RWPE2 (cell line): ENCODE data around the gene ZBTB20.
A peak's percentile ranks its signal among the peaks of the same experiment; 100 is the strongest.

Source experiments
- ATAC-seq: fragments of 200-7000 bp; cut with Tn5 transposase; 3 replicates; pipeline ENCODE4 v1.9.1; 2021; ENCODE audit warnings: low read depth
- DNase-seq: peaks from one replicate; pipeline ENCODE4 v3.0.0-alpha.2; 2020; ENCODE audit warnings: low spot score
- H3K27ac ChIP-seq: fragments of 450-650 bp; 2 replicates; pipeline ENCODE4 v1.5.1; 2017; ENCODE audit warnings: mild to moderate bottlenecking; ENCODE audit not compliant: poor library complexity, severe bottlenecking
- H3K27me3 ChIP-seq: fragments of 250-450 bp; sonication (Bioruptor Pico); 2 replicates; pipeline ENCODE4 v1.5.1; 2021; ENCODE audit warnings: mild to moderate bottlenecking, moderate library complexity; ENCODE audit not compliant: insufficient read depth, poor library complexity, severe bottlenecking
- H3K36me3 ChIP-seq: fragments of 250-450 bp; sonication (Bioruptor Pico); 2 replicates; pipeline ENCODE4 v1.5.1; 2020; ENCODE audit warnings: low read depth, mild to moderate bottlenecking, moderate library complexity
- H3K4me1 ChIP-seq: fragments of 250-450 bp; sonication (Bioruptor Pico); 2 replicates; pipeline ENCODE4 v1.5.1; 2021; ENCODE audit warnings: mild to moderate bottlenecking, moderate library complexity; ENCODE audit not compliant: insufficient read depth, poor library complexity, severe bottlenecking
- H3K4me3 ChIP-seq: fragments of 250-450 bp; sonication (Bioruptor Pico); 2 replicates; pipeline ENCODE4 v1.5.1; 2021; ENCODE audit warnings: mild to moderate bottlenecking, moderate library complexity; ENCODE audit not compliant: severe bottlenecking
- H3K9me3 ChIP-seq: fragments of 250-450 bp; sonication (Bioruptor Pico); 2 replicates; pipeline ENCODE4 v1.5.1; 2021; ENCODE audit warnings: mild to moderate bottlenecking, moderate library complexity; ENCODE audit not compliant: severe bottlenecking
- TF ChIP-seq, protein P1 (sequence below): fragments of 450-650 bp; IDR thresholded peaks from one replicate; pipeline ENCODE4 v1.5.1; 2017; ENCODE audit warnings: mild to moderate bottlenecking, moderate library complexity; ENCODE audit not compliant: poor library complexity, severe bottlenecking

Gene ZBTB20

DNA sequence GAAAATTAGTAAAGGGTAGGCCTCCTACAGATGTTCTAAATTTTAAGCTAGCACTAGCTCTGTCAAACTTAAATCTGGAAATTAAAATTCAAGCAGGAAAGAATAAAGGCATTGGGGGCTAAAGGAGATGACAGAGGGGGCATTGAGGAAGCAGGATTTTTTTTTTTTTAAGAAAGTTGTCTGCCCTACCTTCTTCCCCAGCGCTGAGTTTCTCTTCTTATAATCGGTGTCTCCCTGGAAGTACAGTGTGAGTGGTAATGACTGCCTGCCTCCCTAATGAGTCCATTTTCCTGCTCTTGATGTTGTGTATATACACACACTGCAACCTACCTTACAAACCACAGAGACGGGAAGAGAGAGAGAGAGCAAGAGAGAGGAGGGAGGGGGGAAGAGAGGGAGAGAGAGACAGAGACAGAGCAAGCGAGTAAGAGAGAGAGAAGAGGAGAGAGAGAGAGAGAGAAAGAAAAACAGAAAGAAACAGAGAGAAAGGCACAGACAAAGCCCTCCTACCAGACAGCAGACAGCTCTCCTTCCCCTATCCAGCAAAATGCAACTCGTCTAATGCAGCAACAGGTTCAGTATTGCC is 47.0 kb downstream of the ZBTB20 start:
- TF ChIP-seq, protein P1, sequence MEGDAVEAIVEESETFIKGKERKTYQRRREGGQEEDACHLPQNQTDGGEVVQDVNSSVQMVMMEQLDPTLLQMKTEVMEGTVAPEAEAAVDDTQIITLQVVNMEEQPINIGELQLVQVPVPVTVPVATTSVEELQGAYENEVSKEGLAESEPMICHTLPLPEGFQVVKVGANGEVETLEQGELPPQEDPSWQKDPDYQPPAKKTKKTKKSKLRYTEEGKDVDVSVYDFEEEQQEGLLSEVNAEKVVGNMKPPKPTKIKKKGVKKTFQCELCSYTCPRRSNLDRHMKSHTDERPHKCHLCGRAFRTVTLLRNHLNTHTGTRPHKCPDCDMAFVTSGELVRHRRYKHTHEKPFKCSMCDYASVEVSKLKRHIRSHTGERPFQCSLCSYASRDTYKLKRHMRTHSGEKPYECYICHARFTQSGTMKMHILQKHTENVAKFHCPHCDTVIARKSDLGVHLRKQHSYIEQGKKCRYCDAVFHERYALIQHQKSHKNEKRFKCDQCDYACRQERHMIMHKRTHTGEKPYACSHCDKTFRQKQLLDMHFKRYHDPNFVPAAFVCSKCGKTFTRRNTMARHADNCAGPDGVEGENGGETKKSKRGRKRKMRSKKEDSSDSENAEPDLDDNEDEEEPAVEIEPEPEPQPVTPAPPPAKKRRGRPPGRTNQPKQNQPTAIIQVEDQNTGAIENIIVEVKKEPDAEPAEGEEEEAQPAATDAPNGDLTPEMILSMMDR, result no peak
- Histone ChIP-seq H3K4me3 (no peak overlapping the region), H3K9me3 (no peaks in the 10 kb centered on the region), H3K4me1 (no peaks in the 10 kb centered on the region), H3K27ac (no peak overlapping the region), H3K36me3 (no peaks in the 10 kb centered on the region), H3K27me3 (no peaks in the 10 kb centered on the region)
- no peak for DNase-seq
- ATAC-seq, result peak; percentile 31; the same call in 2 of the 3 replicates

DNA sequence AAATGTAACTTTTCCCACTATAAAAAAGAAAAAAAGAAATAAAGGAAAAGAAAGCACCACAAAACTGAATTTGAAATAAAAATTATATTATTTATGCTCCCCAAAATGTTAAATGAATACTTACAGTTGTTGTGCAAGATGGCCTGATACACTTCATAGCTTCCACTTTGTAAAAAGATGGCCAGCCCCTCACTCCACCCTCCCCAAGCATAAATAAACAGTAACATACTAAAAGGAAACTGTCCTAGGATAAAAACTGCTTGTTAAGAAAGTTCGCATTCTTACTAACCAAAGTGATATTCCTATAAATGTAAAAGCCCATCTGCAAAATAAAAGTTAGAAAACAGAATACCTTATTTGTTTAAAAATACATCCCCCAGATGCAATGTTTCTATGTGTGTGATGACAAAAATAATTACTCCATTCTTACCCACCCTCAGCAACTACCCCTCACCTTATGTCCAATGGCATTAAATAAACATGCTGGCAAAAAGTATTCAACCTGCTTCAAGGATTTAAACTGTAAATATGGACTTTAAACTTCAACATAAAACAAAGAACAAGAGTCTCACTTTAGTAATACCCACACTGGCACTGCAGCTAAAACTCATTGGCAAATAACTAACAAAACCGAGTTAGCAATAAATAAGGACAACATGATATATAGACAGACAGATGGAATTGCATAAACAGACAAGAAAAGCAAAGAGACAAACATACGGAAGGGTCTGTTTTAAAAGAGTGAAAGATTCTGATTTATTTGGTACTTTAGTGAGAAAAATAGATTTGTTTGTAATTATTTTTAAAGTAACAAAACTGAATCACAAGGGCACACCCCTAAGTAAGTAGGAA is 47.7 kb downstream of the ZBTB20 start:
- no peak for ATAC-seq

DNA sequence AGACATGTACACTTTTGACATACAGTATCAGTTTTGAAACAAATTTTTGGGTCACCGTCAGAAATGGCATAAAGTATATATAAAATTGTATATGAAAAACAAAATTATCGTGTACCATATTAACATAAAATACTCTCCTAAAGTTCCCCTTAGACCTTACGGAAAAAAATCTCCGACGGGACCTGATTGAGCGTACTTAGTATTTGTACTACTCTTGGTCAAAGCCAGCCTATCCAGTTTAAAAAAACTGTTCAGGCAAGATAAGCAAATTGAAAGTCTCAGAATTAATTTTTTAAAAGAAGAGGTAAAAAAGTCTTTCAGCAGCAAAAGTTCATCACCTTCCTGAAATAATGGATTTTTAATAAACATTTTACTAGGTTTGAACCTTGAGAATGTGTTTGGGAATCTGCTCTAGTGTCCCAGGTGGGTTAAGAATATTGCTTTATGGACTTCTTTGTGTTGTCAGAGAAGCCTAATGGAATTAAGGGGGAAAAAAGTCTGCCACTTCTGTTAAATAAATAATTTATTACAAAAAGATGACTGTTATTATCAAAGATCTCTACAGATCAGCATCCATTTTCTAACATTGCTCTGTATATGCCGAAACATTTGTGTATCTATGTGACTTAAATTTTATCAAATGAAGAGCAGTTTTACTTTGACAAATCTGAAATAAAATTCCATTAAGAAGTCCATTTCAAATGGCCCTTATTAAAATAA is 48.6 kb downstream of the ZBTB20 start:
- TF ChIP-seq, protein P1, result no peak
- no peak for ATAC-seq
- no peak overlapping the region for H3K27ac ChIP-seq
- H3K9me3 ChIP-seq, result no peaks in the 10 kb centered on the region
- H3K4me3 ChIP-seq, result no peak overlapping the region
- no peaks in the 10 kb centered on the region for H3K4me1 ChIP-seq
- H3K36me3 ChIP-seq, result no peaks in the 10 kb centered on the region
- DNase-seq, result no peak
- H3K27me3 ChIP-seq, result no peaks in the 10 kb centered on the region

More for the DNA sequence above, 47.7 kb downstream of the ZBTB20 start:
- no peak overlapping the region for H3K27ac ChIP-seq
- no peak for DNase-seq
- H3K4me3 ChIP-seq, result no peak overlapping the region
- TF ChIP-seq, protein P1, result no peak
- no peaks in the 10 kb centered on the region for H3K36me3 ChIP-seq
- H3K27me3 ChIP-seq, result no peaks in the 10 kb centered on the region
- H3K4me1 ChIP-seq, result no peaks in the 10 kb centered on the region
- H3K9me3 ChIP-seq, result no peaks in the 10 kb centered on the region

DNA sequence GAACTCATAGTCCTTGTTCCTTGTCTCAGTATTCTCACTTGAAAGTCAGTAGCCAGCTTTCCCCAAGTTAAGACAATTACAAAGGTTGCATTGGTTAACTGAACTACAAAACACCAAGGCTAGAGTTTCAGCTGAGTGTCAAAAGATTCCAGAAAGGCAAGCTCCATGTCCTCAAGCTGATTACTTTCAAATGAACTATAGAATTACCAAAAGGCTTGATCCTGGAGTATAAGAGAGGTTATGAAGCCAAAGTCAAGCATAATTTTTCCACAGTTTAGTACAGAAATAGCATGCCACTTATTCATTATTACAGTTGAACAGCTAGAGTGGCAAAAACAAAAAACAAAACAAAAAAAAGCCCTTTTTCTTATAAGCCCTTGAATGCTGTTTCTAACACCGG is 51.9 kb downstream of the ZBTB20 start:
- no peak overlapping the region for H3K27ac ChIP-seq
- TF ChIP-seq, protein P1, result no peak
- ATAC-seq (no peak), DNase-seq (no peak)
- no peaks in the 10 kb centered on the region for H3K9me3 ChIP-seq
- no peaks in the 10 kb centered on the region for H3K27me3 ChIP-seq
- H3K4me1 ChIP-seq, result no peaks in the 10 kb centered on the region
- no peaks in the 10 kb centered on the region for H3K36me3 ChIP-seq
- no peak overlapping the region for H3K4me3 ChIP-seq
